Hindlimb muscle (tissue), 1 donor: ENCODE results near the gene NRG3. TPM values are rescaled to one million over a fixed set of nuclear protein-coding genes. Genes with fewer than 3 reads are reported as not detected.

ENCODE experiments used
- DNase-seq: peaks from one replicate; pipeline ENCODE4 v3.0.0-alpha.2; 2013
- polyA plus RNA-seq: library from polyadenylated mRNA; unstranded; fragments of 120-200 nt; gene quantifications from one replicate; pipeline ENCODE4 v1.2.1, GENCODE V29; 2013; ENCODE audit not compliant: insufficient read length

NRG3 gene
- polyA plus RNA-seq, 1 donor: 0.19 TPM

DNA sequence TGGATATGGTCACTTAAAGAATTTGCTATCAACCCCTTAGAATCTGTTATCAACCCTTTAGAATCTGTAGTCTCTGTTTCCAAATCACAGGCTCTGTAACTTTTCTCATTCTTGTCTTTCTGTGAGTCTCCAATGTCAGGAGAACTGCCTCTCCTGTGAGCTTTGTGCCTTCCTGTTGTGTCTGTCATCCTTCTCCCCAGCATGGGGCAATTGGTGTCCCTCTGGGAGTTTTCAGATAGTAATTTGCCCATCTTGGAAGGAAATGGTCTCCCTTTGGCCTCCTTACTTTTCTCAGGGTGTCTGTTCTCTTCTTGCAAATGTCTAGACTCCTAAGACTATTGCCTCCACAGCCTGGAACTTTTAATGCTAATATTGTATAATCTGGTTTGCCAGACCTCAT lies 521.9 kb downstream of the NRG3 start:
- no peak for DNase-seq

DNA sequence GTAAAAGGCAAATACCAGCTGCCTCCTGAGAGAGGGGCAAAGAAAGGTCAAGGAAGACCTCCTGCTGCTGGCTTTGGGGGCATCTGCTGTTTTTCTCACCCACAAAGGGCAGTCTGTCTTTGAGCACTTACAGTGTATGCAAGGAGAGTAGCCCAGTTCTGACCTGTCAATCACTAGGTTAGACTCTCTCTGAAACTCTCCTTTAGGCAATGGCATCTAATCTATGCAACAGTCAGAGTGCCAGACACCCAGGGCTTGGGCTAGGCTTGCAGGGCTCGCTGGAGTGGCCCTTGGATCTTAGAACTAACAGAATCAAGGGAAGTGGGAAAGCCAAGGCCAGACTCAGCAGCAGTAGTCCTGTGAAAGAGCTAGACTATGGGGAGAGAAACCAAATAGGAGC lies 522.9 kb downstream of the NRG3 start:
- DNase-seq: no peak

DNA sequence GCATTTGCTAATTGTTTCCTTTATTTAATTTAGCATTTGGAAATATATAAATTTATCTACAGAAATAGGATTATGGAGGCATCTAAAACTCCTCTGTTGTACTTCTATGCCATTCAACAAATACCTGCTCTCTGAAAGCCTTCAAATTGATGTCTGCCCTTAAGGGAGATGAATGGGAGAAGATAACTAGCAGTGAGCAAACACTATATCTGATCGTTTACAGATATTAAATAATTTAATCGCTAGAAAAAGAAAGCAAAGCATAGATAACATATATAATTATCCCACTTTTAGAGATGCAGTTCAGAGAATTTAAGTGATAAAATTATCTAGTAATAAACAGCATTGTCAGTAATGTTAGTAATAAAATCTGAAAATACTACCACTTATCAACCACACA lies 524.9 kb downstream of the NRG3 start:
- DNase-seq: no peak

DNA sequence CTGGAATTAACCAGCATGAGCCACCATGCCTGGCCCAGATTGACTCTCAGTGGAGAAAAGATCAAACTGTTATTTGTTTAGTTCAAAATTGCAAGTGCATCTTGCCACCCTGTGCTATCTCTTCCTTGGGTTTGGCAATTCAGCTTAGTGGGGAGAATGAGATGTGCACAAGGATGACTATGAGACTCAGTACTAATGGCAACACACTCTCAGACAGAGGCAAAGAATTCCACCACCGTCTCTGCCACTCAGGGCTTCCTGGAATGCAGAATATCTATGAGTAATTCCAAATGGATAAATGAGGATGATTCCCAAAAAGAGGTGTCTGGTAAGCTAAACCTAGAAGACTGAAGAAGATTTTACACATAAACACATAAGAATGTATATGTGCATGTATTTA lies 525.8 kb downstream of the NRG3 start:
- no peak for DNase-seq

DNA sequence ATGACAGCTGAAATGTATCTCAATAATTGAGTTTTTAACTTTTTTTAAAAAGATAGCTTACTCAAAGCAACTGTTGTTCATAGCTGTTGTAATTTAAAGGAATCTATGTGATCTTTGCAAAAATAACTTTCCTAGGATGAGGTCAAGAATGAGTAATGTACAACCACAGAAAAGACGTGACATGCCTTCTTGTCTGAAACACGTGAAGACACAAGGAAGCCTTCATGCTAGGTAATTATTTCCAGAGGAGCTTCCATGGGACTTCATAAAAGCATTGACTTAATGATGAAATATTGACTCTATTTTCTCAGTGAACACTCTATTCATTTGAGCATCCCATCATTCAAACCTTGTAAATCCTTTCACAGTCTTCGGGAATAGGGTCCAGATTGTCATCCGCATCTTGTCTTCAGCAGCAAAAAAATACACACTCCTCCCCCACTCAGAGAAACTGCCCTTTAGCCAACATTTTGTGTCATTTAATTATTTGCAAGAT lies 528.0 kb downstream of the NRG3 start:
- no peak for DNase-seq

DNA sequence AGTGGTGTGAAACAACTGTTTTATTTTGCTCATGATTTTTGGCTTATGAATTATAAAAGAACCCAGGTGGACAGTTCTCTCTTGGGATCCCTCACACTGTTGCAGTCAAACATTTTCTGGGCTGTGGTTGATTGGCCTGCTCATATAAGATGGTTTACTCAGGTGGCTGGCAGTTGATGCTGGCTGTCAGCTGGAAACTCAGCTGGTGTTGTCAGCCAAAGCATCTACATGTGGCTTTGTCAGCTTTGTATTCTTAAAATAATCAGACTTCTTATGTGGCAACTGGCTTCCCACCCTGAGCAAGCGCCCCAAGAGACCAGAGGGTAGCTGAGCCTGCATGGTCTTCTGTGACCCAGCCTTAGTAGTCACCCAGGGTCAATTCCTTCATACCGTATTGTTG lies 534.7 kb downstream of the NRG3 start:
- DNase-seq: no peak

DNA sequence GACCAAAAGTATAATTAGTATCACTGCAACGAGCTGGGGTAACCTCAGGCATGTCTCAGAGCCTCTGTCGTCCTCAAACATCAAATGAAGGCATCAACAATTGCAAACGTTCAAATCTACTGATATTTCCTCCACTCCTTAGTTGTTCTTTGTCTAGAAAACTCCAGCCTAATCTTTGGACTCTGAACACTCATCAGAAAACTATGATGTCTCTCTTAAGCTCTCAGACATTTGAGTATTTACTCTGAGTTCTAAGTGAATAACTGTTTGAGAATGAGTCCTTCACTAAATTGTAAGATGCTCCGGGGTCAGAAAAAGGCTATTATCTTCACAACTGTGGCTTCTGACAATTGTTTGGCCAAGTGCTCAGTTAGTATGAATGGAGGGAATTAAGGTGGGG lies 536.4 kb downstream of the NRG3 start:
- no peak for DNase-seq

DNA sequence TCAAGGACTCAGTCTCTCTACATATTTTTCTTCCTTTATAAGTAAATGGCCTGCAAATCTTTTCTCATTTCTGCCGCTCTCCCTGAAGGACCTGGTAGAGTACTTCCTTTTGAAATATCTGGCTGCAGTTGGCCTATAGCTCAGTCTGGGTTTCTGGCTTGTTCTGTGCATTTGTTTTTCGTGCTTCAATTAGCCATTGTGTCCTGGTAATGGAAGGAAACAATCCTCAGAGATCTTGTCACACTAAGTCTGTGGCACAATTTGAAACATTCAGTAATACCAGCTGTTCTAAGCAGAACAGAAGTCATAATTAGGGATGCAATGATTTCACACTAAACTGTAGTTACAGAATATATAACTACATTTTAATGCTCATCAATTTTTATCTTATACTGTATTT lies 545.0 kb downstream of the NRG3 start:
- DNase-seq: no peak

DNA sequence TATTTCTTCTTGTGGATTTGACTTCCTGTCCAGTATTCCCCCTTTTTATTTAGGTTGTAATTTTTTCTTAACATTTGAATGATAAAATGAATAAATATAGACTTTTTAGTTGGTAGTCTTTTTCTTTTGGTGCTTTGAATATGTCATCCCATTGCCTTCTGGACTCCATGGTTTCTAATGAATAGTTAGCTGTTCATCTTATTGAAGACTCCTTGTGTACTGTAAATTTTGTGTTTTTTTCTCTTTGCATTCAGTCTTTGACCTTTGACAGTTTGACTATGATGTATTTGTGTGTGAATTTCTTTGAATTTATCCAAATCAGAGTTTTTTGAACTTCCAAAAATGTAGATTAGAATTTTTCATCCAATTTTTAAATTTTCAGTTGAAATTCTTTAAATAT lies 554.3 kb downstream of the NRG3 start:
- no peak for DNase-seq

DNA sequence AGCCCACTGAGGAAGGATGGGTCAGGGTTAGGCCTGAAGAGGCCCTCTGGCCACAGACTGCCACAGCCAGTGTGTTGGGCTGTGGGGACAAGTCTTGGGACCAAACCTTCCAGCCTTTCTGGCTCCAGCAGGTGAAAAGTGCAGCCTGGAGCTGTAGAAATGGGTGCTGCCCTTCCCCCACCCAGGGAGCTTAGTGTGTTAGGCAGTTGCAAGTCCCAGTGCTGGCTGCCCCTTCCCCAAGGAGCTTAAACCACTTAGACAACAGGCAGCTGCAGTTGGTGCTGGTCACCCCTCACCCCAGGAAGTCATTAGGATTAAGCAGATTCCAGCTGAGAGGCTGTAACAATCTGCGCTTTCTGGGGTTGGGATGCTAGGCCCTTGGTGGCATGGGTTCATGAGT lies 563.3 kb downstream of the NRG3 start:
- DNase-seq: no peak

DNA sequence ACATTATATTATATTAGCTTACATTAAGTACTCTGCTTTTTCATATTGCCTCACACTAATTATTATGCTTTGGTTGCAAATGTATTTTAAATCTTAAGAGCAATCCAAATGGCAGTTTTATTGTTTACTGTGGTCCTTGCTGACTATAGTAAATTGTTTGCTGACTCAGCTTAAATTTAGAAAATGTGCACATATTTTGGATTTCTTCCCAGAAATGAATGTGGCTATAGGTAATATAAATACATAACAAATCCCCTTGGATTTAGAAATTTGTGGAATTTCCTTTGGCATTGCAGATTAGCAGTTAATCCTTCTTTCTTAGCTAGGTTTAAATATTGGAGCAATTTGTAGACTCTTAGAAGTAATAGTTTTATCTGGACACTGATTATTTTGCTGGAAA lies 565.8 kb downstream of the NRG3 start:
- no peak for DNase-seq

DNA sequence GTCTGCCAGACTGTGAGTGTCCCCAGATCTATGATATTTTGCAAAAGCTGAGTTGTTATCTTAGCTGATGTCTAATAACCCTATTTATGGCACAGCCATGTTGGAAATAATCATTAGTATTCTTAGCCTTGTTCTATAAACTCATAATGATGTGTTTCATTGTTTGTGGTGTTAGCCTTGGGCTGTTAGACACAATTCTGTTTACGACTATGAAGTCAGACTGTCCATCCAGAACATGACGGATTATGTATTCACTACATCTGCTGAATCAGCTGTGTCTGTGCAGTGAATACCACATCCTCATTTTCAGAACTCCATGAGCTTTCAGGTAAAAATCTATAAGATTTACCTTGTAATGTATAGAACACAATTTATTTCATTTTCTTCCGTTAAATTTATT lies 577.1 kb downstream of the NRG3 start:
- no peak for DNase-seq

DNA sequence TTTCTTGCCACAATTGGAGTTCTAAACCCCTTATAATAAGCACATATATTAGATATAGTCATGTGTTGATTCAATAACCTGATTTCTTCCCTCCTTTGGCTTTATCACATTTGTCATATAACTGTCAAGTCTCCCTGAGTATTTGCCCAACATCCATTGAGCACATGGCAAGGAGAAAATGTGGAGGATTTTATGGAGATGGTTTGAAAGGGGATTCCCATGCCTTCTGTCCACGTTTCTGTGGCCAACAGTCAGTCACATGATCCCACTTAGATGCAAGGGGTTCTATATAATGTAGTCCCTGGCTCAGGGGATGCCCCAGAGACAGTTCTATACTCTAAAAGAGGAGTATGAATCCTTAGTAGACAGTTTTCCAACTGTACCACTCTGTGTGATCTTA lies 577.7 kb downstream of the NRG3 start:
- no peak for DNase-seq

DNA sequence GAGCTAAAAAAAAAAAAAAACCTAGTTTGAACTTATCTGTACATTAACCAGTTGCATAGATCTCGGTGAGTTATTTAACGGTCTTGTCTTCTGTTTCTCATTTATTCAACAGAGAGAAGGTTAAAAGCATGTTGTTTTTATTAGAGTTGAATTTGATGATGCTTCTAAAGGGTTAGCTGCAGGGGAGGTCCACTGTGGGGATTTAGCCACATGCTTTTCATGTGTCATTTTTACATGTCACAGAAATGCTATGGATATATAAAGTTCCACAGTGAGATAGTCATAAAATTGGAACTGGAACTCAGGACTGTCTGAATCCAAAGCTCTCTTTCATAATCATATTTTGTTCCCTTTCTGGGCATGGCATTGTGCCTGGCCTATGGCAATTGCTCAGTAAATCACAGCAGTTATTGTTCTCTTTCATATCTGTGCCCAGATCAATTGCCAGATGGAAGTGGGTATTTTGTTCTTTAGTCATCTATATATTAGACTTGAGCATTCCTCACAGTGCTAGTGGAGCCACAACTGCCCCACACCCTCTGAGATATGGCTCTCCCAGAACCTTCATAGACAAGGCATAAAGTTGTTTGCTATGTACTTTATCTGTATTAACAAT lies 578.8 kb downstream of the NRG3 start:
- no peak for DNase-seq

DNA sequence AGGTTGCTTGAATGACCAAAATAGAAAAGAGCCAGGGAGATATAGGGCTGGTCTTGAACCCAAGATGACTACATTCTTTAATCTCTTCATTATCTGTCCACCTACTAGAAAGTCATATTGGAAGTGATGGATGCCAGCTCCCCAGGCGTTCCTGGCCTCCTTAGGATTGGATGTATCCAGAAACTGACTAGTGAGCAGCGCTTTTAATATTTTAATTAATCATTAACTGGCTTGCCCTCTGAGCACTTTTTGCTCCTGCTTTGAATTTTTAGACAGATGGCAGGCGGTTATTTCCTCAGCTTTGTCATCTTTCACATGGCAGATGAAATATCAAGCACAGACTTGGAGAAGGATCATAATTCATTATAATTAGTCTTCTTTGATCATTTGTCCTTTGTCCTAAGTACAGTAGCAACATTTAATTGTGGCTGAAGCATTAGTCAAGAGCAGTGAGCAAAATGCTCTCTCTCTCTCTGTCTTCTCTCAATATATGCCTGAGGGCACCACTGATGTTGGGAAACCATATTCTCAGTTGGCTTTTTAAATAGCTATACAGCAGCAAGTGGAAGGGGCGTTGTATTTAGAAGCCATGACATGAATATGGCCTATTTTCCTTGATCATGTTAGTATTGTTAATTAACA lies 588.0 kb downstream of the NRG3 start:
- DNase-seq: no peak

DNA sequence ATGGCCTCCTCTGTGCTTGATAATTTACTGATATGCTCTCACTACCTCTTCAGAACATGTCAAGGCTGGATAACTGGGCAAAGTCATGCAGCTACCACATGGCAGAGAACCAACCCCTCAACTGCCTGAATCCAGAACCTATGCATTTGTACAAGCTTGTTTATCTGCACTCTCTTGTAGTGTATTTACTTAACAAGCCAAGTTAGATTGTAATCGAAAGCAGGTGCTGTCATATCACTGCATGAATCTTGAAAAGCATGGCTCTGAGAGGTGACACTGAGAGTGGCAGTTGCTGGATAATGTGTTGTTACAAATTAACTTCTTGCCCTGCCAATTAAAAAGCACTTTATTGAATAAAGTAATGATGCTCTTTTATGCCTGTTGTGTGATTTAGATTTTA lies 588.6 kb downstream of the NRG3 start:
- no peak for DNase-seq

DNA sequence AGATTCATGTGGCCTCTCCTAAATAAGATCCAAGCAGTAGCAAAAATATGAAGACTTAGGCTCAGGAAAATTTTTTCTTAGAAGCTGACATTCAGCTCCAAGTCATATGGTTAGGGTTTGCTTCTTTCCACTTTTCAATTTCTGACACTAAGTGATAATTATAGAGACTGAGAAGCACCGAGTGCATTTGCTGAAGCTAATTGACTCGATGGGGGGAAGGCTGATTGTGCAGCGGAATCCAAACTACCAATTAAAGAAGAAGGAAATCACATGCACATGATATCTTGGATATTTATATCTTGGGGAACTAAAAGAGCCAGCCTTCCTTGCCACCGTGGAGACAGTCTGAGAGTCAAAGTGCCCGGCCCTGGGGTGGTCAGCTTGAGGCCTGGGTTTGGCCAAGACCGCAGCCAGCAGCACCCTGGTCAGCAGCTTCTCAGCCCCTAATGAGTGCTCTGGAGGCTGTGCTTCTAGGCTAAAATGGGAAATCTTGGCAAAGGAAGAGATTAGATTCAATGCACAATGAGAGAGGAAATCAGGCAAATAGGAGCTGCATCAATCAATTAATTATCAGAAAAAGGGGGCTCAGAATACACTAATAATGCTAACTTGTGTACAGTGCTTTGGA lies 589.3 kb downstream of the NRG3 start:
- DNase-seq: no peak

DNA sequence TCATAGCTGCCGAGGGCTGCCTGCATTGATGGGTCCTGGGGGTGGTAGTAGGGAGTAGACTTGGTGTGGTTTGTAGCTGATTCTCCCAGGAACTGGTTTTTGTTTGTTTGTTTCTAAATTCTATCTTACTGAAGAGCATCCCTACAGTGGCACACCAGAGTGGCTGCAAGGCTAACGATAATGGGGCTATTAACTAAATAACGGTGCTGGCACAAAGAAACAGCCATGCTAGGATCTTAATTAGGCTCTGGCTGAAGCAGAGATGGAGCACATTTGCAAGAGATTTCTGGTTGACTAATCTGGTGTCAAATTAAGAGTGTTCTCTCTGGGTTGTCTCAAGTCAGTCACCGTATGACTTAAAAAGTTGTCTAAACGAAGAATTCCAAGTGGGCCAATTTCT lies 590.0 kb downstream of the NRG3 start:
- no peak for DNase-seq

DNA sequence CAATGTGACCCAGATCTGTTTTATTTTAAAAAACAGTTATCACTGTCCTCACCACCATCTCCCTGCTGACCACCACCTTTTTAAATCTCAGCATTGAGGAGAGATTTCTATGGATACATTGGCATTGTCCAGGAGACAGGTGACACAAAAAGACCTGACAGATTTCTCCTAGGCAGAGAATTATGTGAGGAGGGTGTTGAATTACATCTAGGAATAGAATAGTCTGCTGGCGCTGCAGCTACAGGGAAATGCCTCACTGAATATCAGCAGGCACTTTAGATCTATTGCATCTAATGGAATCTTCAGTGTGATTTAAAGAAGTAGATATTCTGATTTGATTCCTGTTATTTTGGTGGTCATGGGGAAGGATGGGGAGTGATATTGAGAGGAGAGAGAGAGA lies 593.5 kb downstream of the NRG3 start:
- DNase-seq: no peak

DNA sequence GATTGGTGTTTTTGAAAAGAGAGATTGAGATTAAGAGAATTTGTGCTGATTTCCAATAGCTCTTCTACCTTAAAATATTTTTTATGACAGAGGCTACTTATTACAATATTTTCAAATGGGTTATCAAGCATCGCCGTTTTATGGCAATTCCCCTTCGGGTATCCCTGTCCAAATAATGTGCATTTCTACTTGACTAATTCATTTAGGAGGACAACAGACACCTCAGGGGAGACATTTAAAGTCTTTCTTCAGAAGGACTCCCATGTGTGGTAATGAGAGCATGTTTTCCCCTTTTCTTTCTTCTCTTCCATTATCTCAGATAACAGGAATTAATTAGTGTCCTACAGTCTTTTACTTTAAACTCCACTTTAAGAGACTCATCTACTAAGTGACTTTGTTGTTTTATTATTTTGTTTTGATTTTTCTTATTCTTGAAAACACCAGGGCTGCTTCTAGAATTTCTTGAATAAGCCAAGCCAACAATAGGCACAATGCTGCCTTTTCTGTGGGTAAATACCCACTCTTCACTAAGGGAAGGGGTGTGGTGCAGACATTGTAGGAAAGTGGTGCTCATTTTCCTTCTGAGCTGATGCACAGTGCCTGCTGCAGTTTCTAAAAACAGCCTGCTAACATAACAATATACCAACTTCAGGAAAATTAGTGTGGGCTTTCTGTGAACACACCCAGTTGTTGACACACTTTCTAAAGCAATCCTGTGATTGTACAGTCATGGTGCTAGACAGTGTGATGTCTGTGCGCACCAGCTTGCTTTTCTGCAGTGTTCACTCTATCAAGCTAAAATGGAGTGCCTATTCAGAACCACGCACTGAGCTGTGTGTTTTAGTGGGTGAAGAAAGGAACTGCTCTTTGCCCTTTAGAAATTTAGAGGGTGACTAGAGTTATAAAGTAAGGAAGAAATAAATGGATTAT lies 597.7 kb downstream of the NRG3 start:
- no peak for DNase-seq

DNA sequence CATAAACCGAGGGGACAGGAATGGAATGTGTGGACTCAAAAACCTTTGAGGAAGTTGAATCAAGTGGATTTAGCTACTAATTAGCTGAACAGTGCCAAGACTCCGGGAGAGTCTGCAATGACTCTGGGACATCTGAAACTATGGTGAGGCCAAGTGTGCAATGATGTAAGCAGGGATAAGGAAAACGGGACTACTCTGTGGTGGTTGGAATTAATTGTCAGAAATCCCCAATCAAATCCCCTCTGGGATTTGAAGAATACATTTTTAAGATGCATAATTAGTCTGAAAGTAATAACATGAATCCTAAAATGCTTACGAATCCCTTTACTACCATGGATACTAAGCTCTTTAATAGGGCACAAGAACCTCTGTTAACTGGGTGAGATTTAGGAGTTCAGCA lies 602.8 kb downstream of the NRG3 start:
- DNase-seq: no peak

DNA sequence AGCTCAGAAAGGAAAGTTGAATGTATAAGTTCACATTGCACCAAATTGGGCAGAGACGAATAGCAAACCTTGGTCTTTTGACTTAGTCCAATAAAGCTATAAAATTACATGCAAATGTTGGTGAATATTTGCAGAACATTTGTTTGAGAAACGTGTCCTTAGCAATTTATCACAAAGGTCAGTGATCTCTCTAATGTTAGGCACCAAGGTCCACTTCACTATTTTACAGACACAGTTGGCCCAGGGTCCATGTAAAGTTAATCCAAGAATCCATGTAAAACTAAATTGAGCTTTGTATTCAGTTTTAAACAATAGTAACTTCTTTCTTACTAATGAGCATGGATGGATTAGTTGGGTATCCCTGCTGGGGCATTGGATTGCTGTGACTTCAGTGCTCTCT lies 617.7 kb downstream of the NRG3 start:
- DNase-seq: no peak

DNA sequence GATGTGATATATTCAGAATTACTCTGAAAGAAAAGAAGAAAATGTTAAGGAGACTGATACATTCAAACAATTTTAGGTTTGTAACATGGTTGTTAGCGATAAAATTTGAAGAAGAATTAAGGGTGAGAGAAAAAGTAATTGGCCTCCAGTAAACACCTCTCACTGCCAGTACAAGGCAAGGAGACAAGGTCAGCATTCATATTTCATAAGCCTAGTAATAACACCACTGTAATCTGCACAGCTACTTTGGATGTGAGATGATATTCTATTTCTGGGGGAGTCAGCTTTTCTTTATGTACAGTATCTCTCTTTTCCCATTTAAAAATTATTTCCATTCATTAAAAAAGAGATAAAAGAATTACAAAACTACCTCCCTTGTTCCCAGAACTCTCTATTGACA lies 621.1 kb downstream of the NRG3 start:
- no peak for DNase-seq
